Upper lobe of left lung (tissue), 6 donors: ENCODE measurements around the gene NKAPL. TPM values are rescaled to one million over a fixed set of nuclear protein-coding genes. Genes with fewer than 3 reads are reported as not detected.
"Not testable (repeated sequence)": the region's sequence is repeated elsewhere in the genome, so short reads cannot be mapped to it uniquely, and the experiment has no call there.

Experiments
- ATAC-seq, 2 donors: fragments of 200-7000 bp; cut with Tn5 transposase; one replicate each; pipeline ENCODE4 v1.9.1; 2022; ENCODE audit warnings: mild to moderate bottlenecking in 2 of 2, moderate library complexity in 2 of 2; ENCODE audit not compliant: low FRiP score in 2 of 2
- DNase-seq, 2 donors: peaks; one replicate each; pipeline ENCODE4 v3.0.0-alpha.2; 2019 to 2020
- H3K27ac ChIP-seq, 4 donors: fragments of 200-600 bp; sonication (generic); one replicate each; pipeline ENCODE4 v1.5.1; 2016 to 2019
- H3K27me3 ChIP-seq, 4 donors: fragments of 200-600 bp; sonication (generic); one replicate each; pipeline ENCODE4 v1.5.1; 2017 to 2019
- H3K36me3 ChIP-seq, 4 donors: fragments of 200-600 bp; sonication (generic); one replicate each; pipeline ENCODE4 v1.5.1; 2016 to 2019
- H3K4me1 ChIP-seq, 4 donors: fragments of 200-600 bp; sonication (generic); one replicate each; pipeline ENCODE4 v1.5.1; 2018 to 2019
- H3K4me3 ChIP-seq, 4 donors: fragments of 200-600 bp; sonication (generic); one replicate each; pipeline ENCODE4 v1.5.1; 2017 to 2019; ENCODE audit warnings: mild to moderate bottlenecking in 2 of 4, moderate library complexity in 1 of 4
- H3K9me3 ChIP-seq, 4 donors: fragments of 200-600 bp; sonication (generic); one replicate each; pipeline ENCODE4 v1.5.1; 2018 to 2019
- EP300 ChIP-seq, 4 donors: sonication (generic); formaldehyde crosslinking; IDR thresholded peaks; one replicate each; pipeline ENCODE4 v1.5.1; 2017; ENCODE audit warnings: antibody characterized with exemption in 4 of 4, control low read depth in 2 of 4
- POLR2A ChIP-seq, 4 donors: fragments of 450-650 bp; IDR thresholded peaks; one replicate each; pipeline ENCODE4 v1.5.1; 2016 to 2017; ENCODE audit warnings: antibody characterized with exemption in 4 of 4, mild to moderate bottlenecking in 2 of 4
- POLR2AphosphoS5 ChIP-seq, 2 donors: sonication (generic); formaldehyde crosslinking; IDR thresholded peaks; one replicate each; pipeline ENCODE4 v1.5.1; 2017; ENCODE audit warnings: antibody characterized with exemption in 2 of 2
- WGBS, 2 donors: methylation state at CpG; one replicate each; pipeline ENCODE4 v1.1.5; 2017 to 2018; 5-methylcytosine and 5-hydroxymethylcytosine counted together
- total RNA-seq, 6 donors: library from RNA; depleted of rRNA in 4 of 6; stranded (reverse); fragments of >200 nt in 4 of 6; gene quantifications; one replicate each; pipeline versions ENCODE4 v1.1.0 to v1.2.1, GENCODE V29; 2016 to 2021
- TF ChIP-seq, protein P1 (sequence below), 6 experiments: fragments of 450-650 bp in 4 of 6; fragments of 200-600 bp in 2 of 6; sonication (generic) in 2 of 6; IDR thresholded peaks; one replicate each; pipeline ENCODE4 v1.5.1; 2016 to 2019; ENCODE audit warnings: antibody characterized with exemption in 6 of 6
- donor health status: DM: no; HTN: no; CAD: no; lungs with moderate emphysema.
- donor health status: DM: no; HTN: yes; CAD: no; lungs with severe emphysema.

Gene NKAPL
- total RNA-seq, 6 donors from 2014 or later, result 0.33 to 1.3 (median 0.70) TPM

DNA sequence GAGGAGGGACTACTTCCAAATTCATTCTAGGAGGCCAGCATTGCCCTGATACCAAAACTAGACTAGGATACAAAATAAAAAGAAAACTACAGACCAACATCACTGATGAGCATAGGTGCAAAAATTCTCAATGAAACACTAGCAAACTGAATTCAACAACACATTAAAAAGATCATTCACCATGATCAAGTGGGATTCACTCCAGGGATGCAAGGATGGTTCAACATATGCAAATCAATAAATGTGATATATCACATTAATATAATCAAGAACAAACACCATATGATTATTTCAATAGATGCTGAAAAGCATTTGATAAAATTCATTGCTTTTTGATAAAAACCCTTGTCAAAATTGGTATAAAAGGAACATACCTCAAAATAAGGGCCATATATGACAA, 32.5 kb downstream of the NKAPL start:
- no peak for TF ChIP-seq POLR2A (IDR thresholded peaks at IDR 0.05)
- no peak overlapping the region for H3K27ac ChIP-seq
- H3K4me1 ChIP-seq, result no peaks in the 10 kb centered on the region
- DNase-seq, result no peak
- ATAC-seq, result no peak
- no peaks in the 10 kb centered on the region for H3K27me3 ChIP-seq
- H3K4me3 ChIP-seq, result no peak overlapping the region
- peaks cover 0 to 35% (median 12%) of the 10 kb centered on the region in 4 donors for H3K36me3 ChIP-seq
- no peaks in the 10 kb centered on the region for H3K9me3 ChIP-seq

DNA sequence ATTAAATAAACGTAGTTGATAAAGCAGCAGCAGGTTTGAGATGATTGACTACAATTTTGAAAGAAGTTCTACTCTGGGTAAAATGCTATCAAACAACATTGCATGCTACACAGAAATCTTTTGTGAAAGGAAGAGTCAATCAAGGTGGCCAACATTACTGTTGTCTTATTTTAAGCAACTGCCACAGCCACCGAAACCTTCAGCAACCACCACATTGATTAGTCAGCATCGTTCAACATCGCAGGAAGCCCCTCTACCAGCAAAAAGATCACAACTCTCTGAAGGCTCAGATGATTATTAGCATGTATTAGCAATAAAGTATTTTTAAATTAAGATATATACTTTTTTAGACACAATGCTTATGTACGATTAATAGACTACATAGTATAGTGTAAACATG, 36.2 kb downstream of the NKAPL start:
- H3K36me3 ChIP-seq, result peaks cover 0 to 19% (median 8%) of the 10 kb centered on the region in 4 donors
- H3K27ac ChIP-seq, result no peak overlapping the region
- TF ChIP-seq POLR2A (IDR thresholded peaks at IDR 0.05), result no peak
- TF ChIP-seq, protein P1, sequence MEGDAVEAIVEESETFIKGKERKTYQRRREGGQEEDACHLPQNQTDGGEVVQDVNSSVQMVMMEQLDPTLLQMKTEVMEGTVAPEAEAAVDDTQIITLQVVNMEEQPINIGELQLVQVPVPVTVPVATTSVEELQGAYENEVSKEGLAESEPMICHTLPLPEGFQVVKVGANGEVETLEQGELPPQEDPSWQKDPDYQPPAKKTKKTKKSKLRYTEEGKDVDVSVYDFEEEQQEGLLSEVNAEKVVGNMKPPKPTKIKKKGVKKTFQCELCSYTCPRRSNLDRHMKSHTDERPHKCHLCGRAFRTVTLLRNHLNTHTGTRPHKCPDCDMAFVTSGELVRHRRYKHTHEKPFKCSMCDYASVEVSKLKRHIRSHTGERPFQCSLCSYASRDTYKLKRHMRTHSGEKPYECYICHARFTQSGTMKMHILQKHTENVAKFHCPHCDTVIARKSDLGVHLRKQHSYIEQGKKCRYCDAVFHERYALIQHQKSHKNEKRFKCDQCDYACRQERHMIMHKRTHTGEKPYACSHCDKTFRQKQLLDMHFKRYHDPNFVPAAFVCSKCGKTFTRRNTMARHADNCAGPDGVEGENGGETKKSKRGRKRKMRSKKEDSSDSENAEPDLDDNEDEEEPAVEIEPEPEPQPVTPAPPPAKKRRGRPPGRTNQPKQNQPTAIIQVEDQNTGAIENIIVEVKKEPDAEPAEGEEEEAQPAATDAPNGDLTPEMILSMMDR (IDR thresholded peaks at IDR 0.05), result no peak
- TF ChIP-seq EP300 (IDR thresholded peaks at IDR 0.05), result no peak
- TF ChIP-seq POLR2AphosphoS5 (IDR thresholded peaks at IDR 0.05), result no peak
- H3K27me3 ChIP-seq, result no peaks in the 10 kb centered on the region
- H3K4me3 ChIP-seq, result no peak overlapping the region
- ATAC-seq (no peak), DNase-seq (no peak)
- H3K4me1 ChIP-seq, result no peaks in the 10 kb centered on the region
- WGBS, 2 donors, result 90 to 94% methylated on average over 5 of the region's 5 CpGs
- no peaks in the 10 kb centered on the region for H3K9me3 ChIP-seq

DNA sequence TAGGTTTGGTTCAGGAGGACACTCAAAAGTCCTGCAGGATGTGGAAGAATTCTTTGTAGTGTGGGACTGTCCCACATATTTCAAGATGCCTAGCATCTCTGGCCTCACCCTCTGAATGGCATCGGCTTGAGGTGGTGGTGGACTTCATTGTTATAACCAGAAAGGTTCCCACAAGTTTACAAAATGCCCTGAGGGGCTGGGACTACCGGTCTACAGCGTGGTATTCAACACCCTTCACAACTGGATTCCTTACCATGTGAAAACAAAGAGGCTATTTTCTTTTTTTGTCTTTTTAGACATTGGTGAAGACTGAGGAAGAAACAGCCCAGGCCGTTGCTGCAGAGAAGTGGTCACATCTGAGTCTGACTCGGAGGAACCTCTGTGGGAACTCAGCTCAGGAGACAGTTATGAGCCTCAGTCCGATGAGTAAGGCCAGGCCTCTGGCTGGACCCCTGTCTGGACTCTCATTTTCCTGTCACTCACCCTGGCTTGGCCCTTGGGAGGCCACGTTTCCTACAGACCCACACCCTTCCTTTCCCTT, 37.5 kb downstream of the NKAPL start:
- Histone ChIP-seq H3K4me1 (no peaks in the 10 kb centered on the region), H3K27ac (no peak overlapping the region), H3K27me3 (no peaks in the 10 kb centered on the region), H3K4me3 (no peak overlapping the region), H3K9me3 (no peaks in the 10 kb centered on the region), H3K36me3 (peaks cover 0 to 29% (median 8%) of the 10 kb centered on the region in 4 donors)
- DNase-seq, result no peak
- 86 to 95% methylated on average over 7 of the region's 7 CpGs for WGBS, 2 donors
- TF ChIP-seq, protein P1 (IDR thresholded peaks at IDR 0.05), result no peak
- no peak for TF ChIP-seq POLR2A (IDR thresholded peaks at IDR 0.05)
- no peak for TF ChIP-seq EP300 (IDR thresholded peaks at IDR 0.05)
- TF ChIP-seq POLR2AphosphoS5 (IDR thresholded peaks at IDR 0.05), result no peak
- no peak for ATAC-seq

DNA sequence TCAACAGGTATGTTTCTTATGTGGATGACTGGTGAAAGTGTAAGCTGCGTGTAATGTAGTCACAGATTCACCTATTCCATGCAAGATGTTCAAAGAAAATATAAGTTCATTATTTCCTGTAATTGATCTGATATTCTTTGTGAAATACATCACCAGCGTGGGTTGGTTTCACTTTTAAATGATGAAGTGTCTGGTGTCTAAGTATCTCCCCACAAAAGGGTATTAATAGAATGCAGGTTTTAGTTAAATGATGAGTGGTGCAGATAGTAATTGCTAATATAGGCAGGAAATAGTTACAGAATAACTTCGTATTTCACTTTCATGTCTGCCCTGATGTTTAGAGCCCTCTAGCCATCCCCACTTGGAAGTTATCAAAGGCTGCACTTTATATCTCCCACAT, 44.5 kb downstream of the NKAPL start:
- TF ChIP-seq POLR2AphosphoS5 (IDR thresholded peaks at IDR 0.05), result no peak
- TF ChIP-seq, protein P1 (IDR thresholded peaks at IDR 0.05), result no peak
- TF ChIP-seq EP300 (IDR thresholded peaks at IDR 0.05), result no peak
- no peak for TF ChIP-seq POLR2A (IDR thresholded peaks at IDR 0.05)
- Histone ChIP-seq H3K36me3 (peaks cover 0 to 15% (median 0%) of the 10 kb centered on the region in 4 donors), H3K27me3 (no peaks in the 10 kb centered on the region), H3K4me3 (no peak overlapping the region), H3K9me3 (peaks cover 0 to 6% (median 0%) of the 10 kb centered on the region in 4 donors), H3K27ac (no peak overlapping the region), H3K4me1 (no peaks in the 10 kb centered on the region)
- ATAC-seq (no peak), DNase-seq (no peak)
- WGBS, 2 donors, result 80 to 82% methylated on average over 3 of the region's 3 CpGs

DNA sequence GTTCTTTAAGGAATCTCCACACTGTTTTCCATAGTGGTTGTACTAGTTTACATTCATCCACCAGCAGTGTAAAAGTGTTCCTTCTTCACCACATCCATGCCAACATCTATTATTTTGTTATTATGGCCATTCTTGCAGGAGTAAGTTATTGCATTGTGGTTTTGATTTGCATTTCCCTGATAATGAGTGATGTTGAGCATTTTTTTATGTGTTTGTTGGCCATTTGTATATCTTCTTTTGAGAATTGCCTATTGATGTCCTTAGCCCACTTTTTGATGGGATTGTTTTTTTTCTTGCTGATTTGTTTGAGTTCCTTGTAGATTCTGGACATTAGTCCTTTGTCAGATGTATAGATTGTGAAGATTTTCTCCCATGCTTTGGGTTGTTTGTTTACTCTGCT, 47.3 kb downstream of the NKAPL start:
- H3K27ac ChIP-seq, DNase-seq, H3K4me1 ChIP-seq, H3K4me3 ChIP-seq, H3K36me3 ChIP-seq, H3K27me3 ChIP-seq, ATAC-seq, H3K9me3 ChIP-seq: not testable (repeated sequence)

Other genes with a start within 250 kb of the NKAPL start
- 1 to 10 TPM; 2.4 to 7.9 (median 3.7) TPM for gene ZNF165, start 178.7 kb upstream of the NKAPL start, total RNA-seq
- gene ZSCAN16, start 134.7 kb upstream of the NKAPL start, total RNA-seq, result 10 to 100 TPM in 1 of 6 donors, 1 to 10 TPM in 5; 4.1 to 16.8 (median 5.1) TPM
- 10 to 100 TPM; 11.7 to 24.9 (median 16.8) TPM for gene ZKSCAN8, start 117.4 kb upstream of the NKAPL start, total RNA-seq
- gene ZSCAN9, start 34.0 kb upstream of the NKAPL start, total RNA-seq, result 10 to 100 TPM in 5 of 6 donors, 1 to 10 TPM in 1; 5.4 to 36.7 (median 12.4) TPM
- 1 to 10 TPM; 3.0 to 9.4 (median 4.7) TPM for gene ZKSCAN4, start 7.0 kb upstream of the NKAPL start, total RNA-seq
- gene ZSCAN26, start 7.8 kb downstream of the NKAPL start, total RNA-seq, result 10 to 100 TPM in 3 of 6 donors, 1 to 10 TPM in 3; 9.1 to 24.1 (median 11.4) TPM
- gene PGBD1, start 22.3 kb downstream of the NKAPL start, total RNA-seq, result 1 to 10 TPM; 3.1 to 8.3 (median 4.1) TPM
- gene ZSCAN31, start 76.9 kb downstream of the NKAPL start, total RNA-seq, result 10 to 100 TPM; 11.5 to 33.5 (median 18.6) TPM
- 10 to 100 TPM in 1 of 6 donors, 1 to 10 TPM in 5; 2.6 to 10.5 (median 5.6) TPM for gene ZKSCAN3, start 90.7 kb downstream of the NKAPL start, total RNA-seq
- gene ZSCAN12, start 140.4 kb downstream of the NKAPL start, total RNA-seq, result 10 to 100 TPM in 1 of 6 donors, 1 to 10 TPM in 5; 2.6 to 10.5 (median 5.3) TPM
- 1 to 10 TPM in 4 of 6 donors, under 1 TPM in 2; 0.91 to 6.3 (median 1.6) TPM for gene ZSCAN23, start 184.2 kb downstream of the NKAPL start, total RNA-seq